ENCODE data around the gene CAMTA1.

- no peak for TF ChIP-seq CTCF (conservative IDR thresholded peaks at IDR 0.05; ENCODE audit: low read length)
- no peak for TF ChIP-seq EZH2phosphoT487 (IDR thresholded peaks at IDR 0.05; ENCODE audit: borderline replicate concordance, low read depth, low read length)
Observed at GRCh38 chr1:7229186-7229585, 443.9 kb downstream of the CAMTA1 start.
